HG03571 (cell line): ENCODE results near the gene GP1BB.
"Not testable (repeated sequence)": the region's sequence is repeated elsewhere in the genome, so short reads cannot be mapped to it uniquely, and the experiment has no call there.

ENCODE experiments used
- ATAC-seq: cut with Tn5 transposase; IDR thresholded peaks from one replicate; pipeline ENCODE4 v1.9.1; 2021; ENCODE audit not compliant: unreplicated experiment

GP1BB gene

DNA sequence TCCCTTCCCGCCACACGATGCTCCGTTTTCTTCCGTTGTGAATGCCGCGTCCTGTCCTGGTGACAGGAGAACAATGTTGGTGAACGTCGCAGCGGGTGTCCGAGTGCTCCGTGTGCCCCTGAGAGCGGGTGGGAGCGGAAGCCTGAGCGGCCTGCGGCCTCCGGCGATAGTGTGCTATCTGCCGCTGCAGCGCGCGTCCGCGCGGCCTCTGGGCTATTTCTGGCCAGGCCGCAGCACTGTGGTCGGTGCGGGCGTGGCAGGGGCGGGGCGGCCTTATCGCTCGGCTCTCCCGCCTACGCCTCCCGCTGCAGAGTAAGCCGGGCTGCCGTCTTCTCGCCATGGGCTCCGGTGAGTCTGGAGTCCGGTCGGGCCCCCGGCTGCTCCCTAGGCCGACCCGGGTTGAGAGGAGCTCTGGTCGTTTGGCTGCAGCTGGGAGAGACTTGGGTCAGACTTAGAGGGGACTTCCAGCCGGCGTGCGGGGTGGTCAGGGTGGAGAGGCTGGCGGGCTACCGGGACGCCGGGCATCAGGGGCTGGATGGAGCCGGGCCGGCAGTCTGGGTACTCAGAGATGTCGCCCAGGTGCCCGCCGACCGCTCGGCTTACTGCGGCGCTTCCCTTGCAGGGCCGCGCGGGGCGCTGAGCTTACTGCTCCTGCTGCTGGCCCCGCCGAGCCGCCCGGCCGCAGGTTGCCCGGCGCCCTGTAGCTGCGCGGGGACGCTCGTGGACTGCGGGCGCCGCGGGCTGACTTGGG, at the start of gene GP1BB:
Gene GP1BB (plus strand): TSS at position 308 of the 751 bp plus-strand sequence. CDS start 31 bp downstream, at position 339.
- ATAC-seq = no peak

DNA sequence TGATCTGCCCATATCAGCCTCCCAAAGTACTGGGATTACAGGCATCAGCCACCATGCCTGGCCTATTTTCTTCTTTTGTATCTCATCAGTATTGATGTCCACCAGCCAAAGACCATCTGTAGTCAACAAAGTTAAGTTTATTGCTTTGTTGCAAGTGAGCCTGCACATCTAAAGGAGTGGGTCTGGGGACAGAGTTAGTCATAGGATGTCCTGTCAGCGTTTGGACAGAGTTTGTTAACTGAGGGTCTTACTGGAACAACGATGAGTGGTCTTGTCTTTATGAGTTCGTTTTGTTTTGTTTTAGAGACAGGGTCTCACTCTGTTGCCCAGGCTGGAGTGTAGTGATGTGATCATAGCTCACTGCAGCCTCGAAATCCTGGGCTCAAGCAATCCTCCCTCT, 49.7 kb upstream of the GP1BB start:
- no peak for ATAC-seq

DNA sequence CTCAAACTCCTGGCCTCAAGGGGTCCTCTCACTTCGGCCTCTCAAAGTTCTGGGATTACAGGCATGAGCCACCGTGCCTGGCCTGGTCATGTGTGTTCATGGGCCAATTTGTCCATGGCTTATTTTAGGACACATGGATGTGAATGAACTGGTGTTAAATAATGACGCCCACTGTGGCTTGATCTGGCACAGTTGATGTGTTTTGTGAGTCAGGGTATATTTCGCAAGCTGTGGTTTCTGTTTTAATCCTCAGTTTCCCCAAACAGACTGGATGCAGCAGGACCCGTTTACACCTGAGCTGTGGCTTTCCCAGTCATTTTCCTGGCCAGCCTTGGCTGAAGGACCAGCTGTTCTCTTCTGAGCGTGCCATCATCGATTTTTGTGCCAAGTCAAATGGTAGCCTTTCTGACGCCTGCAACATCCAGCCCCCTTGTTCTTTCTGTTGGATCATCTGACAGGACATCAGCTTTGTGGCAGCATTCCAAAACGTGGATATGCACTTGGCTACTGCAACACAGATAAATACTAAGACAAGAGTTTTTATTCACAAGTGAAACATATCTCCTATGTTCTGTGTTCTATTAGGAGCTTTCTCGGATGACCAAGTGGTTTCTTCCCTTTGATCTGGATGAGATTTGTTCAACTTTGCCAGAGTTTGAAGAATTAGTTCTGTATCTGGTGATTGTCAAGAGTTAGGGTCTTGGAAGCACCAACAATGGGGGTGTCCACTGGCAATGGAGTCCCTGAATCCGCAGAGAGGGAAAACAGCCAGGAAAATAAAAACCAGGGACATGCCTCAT, 49.0 kb upstream of the GP1BB start:
- ATAC-seq = no peak

DNA sequence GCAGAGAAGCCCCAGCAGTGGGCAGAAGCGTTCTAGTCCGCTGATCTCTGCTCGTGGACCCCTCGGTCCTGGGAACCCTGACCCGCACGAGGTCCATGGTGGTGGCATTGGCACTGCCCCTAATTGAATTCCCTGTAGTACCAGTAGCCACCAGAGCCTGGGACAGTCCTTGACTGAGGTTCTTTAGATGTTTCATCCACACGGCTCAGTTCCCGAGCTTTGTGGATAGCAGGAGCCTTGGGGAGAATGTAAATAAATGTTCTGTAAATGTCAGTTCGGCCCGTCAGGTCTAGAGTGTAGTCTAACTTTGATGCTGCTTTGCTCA, 48.4 kb upstream of the GP1BB start:
- ATAC-seq = no peak

DNA sequence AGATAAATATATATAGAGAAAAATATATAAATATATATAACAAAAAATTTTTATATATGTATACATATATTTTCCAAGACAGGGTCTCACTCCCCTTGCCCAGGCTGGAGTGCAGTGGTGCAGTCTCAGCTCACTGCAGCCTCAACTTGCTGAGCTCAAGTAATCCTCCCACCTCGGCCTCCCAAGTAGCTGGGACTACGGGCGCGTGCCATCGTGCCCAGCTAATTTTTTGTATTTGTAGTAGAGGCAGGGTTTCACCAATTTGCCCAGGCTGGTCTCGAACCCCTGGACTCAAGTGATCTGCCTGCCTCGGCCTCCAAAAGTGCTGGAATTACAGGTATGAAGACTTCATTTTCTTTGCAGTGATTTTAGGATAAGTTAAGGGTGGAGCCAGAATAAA, 47.9 kb upstream of the GP1BB start:
- ATAC-seq = no peak

DNA sequence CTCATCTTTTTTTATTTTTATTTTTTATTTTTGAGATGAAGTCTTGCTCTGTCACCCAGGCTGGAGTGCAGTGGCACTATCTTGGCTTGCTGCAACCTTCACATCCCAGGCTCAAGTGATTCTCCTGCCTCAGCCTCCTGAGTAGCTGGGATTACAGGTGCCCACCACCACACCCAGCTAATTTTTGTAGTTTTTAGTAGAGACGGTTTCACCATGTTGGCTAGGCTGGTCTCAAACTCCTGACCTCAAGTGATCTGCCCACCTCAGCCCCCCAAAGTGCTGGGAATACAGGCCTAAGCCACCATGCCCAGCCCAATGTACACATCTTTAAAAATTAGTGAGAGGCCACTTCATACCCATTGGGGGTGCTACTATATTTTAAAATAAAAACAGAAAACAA, 46.9 kb upstream of the GP1BB start:
- not testable (repeated sequence) for ATAC-seq

DNA sequence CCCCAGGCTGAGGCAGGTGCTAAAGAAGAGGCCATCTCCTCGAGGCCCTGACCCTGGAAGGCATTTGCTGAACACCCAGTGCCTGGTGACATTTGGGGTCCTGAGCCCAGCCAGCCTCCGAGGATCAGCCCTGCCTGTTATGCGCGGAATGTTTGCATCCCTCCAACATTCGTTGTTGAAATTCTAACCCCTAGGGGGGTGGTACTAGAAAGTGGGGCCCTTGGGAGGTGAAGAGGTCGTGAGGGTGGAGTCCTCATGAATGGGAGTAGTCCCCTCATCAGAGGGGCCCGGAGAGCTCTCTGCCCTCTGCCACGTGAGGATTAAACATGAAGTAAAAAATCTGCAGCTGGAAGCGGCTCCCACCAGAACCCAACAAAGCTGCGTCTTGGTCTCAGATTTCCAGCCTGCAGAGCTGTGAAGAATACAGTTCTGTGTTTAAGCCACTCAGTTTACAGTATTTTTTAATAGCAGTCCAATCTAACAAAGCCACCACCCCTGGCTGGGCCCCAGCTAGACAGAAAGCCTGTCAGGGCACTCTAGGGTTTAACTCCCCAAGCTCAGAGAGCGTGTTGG, 44.3 kb upstream of the GP1BB start:
- ATAC-seq = no peak

DNA sequence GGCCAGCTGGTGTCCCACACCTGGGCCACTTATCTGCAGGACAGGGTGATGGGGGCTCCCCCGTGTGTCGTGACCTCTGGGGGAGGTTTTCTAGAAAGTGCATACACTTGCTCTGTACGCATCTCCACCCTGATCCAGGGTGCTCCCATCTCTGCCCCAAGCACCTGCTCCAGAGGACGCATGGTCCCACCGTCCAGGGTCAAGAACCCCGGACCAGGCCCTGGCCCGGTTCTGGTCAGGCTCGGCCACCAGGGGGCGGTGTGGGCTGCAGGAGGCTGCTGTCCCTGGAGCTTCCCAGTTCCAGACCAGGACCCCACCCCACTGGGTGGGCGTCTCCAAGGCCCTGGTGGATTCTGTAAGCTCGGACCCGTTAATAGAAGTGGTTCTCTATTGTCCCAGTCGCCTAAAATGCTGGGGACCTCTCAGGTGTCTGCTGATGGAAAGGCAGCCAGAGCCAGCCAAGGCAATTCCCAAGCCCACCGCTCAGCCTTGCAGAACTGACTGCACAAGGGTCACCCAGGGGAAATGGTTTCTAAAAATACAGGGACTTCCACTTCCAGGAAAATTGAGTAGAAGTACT, 43.7 kb upstream of the GP1BB start:
- ATAC-seq = no peak

DNA sequence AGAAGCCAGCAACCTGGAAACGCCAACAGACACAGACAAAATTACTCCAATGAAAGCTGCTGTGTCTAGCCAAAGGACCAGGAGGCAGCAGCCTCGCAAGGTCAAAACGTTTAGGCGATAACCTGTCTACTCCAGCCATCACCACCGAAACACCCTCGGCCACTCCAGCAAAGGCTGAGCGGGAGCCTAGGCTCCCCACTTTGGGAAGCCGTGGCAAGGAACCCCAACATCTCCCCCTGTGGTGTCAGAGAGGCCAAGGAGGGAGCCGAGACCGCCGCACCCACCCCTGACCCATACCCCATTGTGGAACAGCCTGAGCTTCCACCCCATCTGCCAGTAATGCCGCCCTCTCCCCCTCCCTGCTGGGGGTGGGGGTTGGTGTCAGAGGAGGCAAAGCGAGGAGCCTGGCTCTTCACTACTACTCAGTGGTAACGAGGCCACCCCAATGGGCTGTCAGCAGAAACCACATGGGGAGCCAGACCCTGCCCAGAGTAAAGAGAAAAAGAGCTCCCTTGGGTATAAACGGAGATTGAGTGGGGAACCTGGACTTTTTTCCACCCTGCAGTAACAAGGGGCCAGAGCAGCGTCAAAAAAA, 43.0 kb upstream of the GP1BB start:
- no peak for ATAC-seq

DNA sequence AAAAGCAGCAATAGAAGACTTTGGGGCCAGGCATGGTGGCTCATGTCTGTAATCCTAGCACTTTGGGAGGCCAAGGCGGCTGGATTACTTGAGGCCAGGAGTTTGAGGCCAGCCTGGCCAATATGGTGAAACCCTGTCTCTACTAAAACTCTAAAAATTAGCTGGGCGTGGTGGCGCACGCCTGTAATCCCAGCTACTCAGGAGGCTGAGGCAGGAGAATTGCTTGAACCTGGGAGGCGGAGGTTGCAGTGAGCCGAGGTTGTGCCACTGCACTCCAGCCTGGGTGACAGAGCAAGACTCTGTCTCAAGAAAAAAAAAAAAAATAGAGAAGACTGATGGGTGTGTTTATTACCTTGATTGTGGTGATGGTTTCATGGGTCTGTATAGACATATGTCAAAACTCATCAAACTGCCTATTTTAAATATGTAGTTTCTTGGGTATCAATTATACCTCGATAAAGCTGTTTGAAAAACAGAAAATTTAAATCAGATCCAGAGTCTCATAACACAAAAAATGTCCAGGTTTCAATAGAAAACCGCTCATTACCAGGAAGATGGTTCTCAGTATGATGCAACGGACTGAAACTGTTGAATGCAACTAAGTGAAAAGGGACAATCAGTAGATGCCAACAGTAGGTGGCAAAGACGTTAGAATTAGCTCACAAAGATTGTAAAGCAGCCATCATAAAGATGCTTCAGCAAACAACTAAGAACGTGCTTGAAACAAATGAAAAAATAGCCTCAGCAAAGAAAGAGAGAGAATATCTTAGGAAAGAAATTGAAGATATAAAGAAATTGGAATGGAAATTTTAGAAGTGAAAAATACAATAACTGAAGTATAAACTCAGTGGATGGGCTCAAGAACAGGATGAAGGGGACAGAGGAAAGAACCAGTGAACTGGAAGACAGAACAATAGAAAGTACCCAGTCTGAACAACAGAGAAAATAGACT, 42.2 kb upstream of the GP1BB start:
- ATAC-seq = no peak

DNA sequence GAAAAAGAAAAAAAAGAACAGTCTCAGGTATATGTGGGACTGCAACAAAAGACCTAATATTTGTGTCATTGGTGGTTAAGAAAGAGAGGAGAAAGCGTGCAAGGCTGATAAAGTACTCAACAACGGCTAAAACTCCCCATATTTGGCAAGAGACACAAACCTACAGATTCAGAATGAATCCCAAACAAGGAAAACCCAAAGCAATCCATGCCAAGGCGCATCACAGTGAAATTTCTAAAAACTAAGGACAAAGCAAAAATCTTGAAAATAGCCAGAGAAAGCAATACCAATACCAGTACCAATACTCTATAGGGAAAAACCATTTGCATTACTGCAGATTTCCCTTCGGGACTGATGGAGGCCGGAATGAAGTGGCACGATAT, 41.5 kb upstream of the GP1BB start:
- ATAC-seq = no peak

DNA sequence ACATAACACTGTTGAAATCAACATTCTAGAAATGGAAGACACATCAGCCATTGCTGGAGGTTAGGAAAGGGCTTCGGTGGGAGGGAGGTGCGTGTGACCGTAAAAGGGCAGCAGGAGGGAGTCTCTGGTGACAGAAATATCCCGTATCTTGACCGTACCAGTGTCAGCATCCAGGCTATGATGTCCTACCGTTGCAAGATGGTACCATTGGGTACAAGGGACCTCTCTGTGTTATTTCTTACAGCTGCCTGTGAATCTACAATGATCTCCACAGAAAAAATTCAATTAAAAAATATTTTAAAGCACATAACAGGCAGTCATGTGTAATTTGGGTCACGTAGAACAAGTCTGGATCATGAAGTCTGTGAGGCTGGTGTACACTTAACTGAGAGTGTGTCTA, 36.4 kb upstream of the GP1BB start:
- no peak for ATAC-seq

DNA sequence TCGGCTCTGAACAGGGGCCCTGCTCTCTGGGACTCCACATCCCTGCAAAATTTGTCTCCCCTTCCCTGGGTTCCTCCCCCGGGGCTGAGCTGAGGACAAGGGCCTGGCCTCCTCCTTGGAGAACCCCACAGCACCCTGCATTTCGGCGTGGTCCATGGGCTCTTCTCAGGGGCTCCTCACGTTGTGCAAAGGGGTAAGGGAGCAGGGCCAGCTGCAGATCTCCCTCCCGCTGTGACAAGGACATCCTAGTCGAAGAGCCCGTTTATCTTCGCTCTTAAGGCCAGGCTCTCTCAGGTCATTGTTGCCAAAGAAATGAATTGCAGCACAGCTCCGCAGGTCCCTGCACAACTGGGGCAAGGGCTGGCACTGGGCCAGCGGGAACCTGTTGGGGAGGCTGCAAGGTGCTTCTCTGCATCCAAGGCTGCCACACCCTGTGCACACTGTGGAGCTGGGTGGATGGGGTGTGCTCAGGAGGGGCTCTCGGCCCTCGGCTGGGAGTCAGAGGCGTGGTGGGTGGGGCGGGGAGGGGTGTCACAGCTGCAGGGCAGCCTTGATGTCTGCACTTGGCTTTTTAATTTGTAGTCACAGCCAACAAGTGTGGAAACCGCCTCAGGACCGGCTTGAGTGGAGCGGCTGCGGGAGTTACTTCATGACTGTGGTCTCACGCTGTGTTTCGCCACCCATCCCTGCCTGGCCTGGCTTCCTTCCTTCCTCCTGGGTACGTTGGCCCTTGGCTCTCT, 35.6 kb upstream of the GP1BB start:
- ATAC-seq = no peak

DNA sequence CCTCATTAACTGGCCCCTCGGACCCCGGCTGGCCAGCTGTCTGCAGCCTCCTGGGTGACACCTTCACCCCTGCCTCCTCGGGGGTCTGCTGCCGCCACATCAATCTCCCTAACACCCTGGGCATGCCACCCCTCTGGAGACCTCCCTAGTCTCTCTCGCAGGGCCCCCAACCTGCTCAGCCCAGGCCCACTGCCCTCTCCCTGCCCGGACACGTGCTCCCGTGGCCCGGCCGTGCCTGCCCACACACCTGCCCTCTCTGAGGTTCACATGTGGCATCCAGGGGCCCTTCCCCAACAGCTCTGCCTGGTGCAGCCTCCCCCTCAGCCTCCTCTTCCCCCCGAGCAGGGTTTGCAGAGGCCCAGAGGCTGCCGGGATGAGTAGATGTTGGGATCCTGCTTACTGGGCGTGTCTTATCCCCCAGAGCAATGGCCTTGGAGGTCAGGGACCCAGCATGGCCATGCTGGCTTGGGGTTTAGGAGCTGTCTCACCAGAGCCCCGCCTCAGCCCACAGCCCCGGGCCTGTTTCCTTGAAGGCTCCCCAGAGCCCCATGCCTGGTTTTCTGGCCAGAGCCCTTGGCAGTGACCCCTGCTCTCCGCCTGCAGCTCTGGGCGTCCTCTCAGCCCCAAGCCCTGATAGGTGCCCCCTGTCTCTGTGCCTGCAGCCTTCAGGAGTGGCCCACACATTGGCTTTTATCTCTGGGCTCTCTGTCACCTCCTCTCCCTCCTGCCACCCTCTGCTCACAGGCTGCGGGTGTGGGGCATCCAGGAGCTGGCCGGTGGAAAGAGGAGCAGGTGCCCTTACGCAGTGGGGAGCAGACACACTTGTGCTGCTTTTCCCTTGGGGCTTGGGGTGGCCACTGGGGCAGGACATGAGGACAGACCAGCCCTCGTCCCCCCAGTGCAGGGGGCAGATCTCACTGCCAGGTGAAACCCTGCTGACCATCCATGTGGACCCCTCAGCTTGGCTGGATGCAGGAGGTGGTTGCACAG, 34.7 kb upstream of the GP1BB start:
- no peak for ATAC-seq

DNA sequence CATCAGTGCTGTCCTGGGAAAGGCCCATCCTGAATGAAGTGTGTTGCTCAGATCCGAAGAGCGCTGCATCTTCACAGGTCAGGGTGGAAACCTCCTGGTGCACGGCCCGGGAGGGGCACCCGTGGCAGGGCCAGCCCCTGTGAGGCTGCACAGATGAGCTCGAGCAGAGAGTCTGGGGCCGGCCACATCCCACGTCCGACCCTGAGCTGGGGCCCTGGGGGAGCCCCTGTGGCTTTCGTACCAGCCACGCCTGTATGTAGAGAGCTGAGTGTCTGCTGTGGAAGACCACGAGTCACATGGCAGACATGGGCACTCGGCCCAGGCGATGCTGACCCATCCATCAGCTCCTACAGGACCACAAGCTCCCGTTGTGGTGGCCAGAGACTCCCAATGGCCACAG, 33.9 kb upstream of the GP1BB start:
- no peak for ATAC-seq

DNA sequence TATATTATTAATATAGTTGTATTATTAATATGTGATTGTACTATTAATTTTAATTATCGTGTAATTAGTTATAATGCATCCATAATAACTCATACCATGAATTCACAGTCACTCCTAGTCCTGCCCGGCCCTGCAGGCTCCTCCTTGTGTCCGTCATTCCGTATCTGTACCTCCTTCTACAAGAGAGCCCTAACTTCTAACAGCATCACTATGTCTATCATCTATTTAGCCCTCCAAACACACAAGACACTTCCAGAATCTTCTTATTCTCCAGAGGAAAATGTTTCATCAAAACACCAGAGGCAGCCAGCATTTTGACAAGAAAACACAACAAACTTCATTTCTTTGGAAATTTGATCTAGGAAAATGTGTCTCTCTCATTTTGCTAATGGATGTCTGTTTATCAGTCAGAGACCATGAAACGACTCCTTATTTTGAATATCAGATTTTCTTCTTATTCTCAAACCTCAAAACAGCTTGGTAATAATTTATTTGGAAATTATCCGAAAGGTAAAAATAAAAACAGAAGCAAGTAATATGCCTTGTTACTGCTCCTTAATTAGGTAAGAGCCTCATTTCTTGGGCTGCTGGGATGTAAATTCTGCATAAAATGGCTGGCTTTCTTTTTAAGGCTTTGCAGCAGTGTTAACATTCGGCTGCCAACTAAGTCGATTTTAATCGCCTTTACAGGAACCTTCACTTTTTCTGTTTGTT, 32.2 kb upstream of the GP1BB start:
- ATAC-seq = no peak

DNA sequence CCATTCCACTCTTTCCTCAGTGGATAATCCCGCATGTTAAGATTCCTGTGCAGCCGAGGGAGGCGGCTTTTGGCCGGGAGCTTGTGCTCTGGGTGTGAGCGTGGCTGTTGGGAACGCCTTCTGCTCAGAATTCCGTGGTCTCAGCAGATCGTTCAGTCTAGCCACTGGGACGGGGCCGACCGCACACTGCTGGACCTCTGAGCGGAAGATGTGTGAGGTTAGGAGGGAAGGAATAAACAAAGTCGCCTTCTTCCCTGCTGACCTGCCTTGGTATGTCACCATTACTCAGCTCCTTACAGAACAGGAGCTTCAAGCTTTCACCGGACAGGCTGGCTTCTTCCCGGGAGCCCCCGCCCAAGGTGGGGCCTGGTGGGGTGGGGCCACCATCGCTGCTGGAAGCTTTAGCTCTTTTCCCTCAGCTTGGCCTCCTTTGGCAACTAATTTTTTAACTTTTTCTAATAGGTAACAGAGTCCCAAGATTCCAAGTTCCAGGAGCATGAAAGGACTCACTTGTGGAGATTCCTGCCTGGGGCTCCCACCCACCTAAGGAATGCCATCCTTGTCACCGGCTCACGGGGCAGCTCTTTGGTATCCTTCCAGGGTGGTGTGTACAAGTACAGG, 31.5 kb upstream of the GP1BB start:
- ATAC-seq = no peak
